HTERT RPE-1 (cell line): ENCODE results near the gene SSX4.
"Not testable (repeated sequence)": the region's sequence is repeated elsewhere in the genome, so short reads cannot be mapped to it uniquely, and the experiment has no call there.

Experiments used
- in situ Hi-C: fragments of 300-500 bp; cut with MboI; formaldehyde crosslinking; loops from 4 replicates; pipeline ENCODE4 v1.14.3; 2020; ENCODE audit warnings: low sequenced_read_pairs

SSX4 gene

GRCh38 chrX:48383239-48383638 lies at the start of gene SSX4:
TSS of gene SSX4 (plus strand) at chrX:48383539. CDS start at chrX:48384054, 515 bp downstream.
- in situ Hi-C loops = not testable (repeated sequence)

GRCh38 chrX:48346059-48346458 lies 37.3 kb upstream of the SSX4 start:
- in situ Hi-C loops = not testable (repeated sequence)

DNA sequence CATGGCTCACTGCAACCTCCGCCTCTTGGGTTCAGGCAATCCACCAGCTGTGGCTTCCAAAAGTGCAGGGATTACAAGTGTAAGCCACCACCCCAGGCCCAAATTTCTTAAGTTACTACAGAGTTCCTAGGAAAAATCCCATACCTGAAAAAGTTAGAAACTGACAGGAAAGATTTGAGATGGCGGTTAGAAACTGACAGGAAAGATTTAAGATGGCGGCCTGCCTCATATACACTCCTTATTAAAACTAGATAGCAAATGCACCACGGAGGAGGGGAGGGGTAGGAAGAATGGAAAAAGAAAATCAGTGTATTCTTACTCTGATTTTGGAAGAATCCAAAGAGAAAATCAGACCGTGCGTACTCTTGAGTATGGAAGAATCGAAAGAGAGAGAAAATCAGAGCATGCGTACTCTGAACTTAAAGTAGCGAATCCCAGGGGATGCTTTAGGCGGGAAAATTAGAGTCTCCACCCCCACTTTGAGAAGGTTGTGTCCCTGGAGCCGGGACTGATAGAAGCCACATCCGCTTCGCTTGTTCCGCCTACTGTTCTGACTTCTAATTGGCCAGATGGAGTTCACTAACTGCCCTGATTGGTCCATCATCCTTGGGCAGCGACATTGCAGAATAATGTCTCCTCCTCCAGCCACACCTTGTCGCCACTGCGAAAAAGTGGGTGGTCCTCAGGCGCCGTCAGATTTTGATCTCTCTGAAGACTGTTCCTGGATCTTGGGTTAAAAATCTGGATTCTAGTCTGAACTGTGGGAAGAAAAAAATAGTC lies 26.8 kb upstream of the SSX4 start, which contains the start of gene SSX3:
Gene SSX3, minus strand, starts transcription at position 389 of the 780 bp plus-strand sequence. CDS start 1,454 bp downstream, outside the sequence.
- in situ Hi-C loops = not testable (repeated sequence)

DNA sequence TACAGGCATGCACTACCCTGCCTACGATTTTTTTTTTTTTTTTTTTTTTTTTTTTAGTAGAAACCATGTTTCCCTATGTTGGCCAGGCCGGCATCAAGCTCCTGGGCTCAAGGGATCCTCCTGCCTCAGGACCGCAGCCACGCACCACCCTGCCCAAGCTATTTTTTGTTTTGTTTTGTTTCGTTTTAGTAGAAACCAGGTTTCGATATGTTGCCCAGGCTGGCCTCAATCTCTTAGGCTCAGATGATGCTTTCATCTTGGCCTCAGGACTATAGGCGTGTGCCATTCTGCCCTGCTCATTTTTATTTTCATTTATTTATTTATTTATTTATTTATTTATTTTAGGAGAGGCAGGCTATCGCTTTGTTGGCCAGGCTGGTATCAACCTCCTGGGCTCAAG lies 25.7 kb upstream of the SSX4 start:
- in situ Hi-C loops = no loop called here

- in situ Hi-C loops = not testable (repeated sequence)
Observed at GRCh38 chrX:48359281-48359680, 24.1 kb upstream of the SSX4 start.

- in situ Hi-C loops = not testable (repeated sequence)
Observed at GRCh38 chrX:48367717-48368408, 15.5 kb upstream of the SSX4 start.

GRCh38 chrX:48370408-48370807 lies 12.9 kb upstream of the SSX4 start:
- in situ Hi-C loops = not testable (repeated sequence)

DNA sequence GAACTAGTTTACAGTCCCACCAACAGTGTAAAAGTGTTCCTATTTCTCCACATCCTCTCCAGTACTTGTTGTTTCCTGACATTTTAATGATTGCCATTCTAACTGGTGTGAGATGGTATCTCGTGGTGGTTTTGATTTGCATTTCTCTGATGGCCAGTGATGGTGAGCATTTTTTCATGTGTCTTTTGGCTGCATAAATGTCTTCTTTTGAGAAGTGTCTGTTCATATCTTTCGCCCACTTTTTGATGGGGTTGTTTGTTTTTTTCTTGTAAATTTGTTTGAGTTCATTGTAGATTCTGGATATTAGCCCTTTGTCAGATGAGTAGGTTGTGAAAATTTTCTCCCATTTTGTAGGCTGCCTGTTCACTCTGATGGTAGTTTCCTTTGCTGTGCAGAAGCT lies 13.6 kb downstream of the SSX4 start:
- in situ Hi-C loops = not testable (repeated sequence)

GRCh38 chrX:48397825-48398224 lies 14.5 kb downstream of the SSX4 start:
- in situ Hi-C loops = not testable (repeated sequence)

GRCh38 chrX:48411860-48412259 lies 28.5 kb downstream of the SSX4 start, which contains the start of gene SSX4B:
TSS of gene SSX4B (minus strand) at chrX:48411960. CDS start at chrX:48411372, 588 bp downstream.
- in situ Hi-C loops = not testable (repeated sequence)

DNA sequence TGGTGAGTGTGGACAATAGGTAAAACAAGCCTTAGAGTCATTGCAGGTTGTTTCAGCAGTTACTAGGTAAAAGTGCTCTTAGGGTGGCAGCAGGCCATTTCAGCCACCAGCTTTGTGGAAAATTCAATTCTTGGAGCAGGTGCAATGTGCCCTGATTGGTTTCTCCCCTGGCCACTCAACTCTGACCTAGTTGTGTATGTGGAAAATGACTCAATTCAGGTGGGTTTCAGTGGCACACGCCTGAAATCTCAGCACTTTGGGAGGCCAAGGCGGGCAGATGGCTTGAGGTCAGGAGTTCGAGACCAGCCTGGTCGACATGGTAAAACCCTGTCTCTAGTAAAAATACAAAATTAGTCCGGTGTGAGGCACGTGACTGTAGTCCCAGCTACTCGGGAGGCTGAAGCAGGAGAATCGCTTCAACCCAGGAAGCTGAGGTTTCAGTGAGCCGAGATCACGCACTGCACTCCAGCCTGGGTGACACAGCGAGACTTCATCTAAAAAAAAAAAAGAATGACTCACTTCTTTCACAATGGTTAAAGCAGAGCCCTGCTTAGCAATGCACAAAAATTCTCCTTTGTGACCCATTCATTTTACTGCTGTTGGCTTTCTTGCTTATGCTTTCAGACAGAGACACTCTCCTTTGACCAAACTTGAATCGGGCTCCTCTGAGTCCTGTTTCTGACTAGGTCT lies 43.8 kb downstream of the SSX4 start:
- in situ Hi-C loops = not testable (repeated sequence)

- in situ Hi-C loops = not testable (repeated sequence)
Observed at GRCh38 chrX:48429606-48430005, 46.3 kb downstream of the SSX4 start.

- in situ Hi-C loops = not testable (repeated sequence)
Observed at GRCh38 chrX:48430166-48430565, 46.8 kb downstream of the SSX4 start.

DNA sequence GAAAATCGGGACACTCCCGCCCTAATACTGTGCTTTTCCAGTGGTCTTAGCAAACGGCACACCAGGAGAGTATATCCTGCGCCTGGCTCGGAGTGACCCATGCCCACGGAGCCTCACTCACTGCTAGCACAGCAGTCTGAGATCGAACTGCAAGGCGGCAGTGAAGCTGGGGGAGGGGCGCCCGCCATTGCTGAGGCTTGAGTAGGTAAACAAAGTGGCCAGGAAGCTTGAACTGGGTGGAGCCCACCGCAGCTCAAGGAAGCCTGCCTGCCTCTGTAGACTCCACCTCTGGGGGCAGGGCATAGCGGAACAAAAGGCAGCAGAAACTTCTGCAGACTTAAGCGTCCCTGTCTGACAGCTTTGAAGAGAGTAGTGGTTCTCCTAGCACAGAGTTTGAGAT lies 50.4 kb downstream of the SSX4 start:
- in situ Hi-C loops = not testable (repeated sequence)
